Measurements from ENCODE around the gene AOPEP.
A peak's percentile ranks its signal among the peaks of the same experiment; 100 is the strongest.

AOPEP gene

DNA sequence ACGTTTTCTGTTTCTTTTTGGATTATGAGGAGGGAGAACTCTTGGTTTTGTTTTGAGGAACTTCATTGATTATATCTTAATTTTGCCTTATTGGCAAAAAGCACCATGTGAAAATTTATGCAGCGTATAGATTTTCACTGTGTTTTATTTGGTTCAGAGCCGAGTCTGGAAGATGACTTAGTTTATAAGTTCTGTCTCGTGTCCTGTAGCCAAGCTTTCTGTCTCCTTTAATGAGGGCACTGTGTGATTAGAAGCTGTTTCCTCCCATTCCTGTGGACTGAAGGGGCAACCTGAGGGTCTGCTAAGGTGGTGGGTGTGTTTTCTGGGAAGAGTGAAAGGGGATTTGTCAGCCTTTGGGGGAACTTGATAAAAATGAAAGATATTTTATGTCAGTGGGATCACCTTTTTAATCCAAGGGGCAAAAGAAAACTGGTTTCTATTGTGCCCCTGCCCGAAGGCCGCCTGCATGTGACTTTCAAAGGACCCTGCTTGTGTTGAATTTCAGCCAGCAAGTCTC lies 328.9 kb downstream of the AOPEP start:
- peaks cover 41% of the 10 kb centered on the region for H3K4me1 ChIP-seq (ENCODE audit: control insufficient read depth, insufficient read depth, low read length)
- POLR2A ChIA-PET = no interaction called here
- CTCF ChIA-PET = interaction anchor here (0.6 kb wide), 1 partner anchor 10 kb away, joined by 3 read pairs; no protein-coding TSS in a partner anchor
- H3K27ac ChIP-seq (ENCODE audit: extremely low read depth, low read depth, low read length) = peak overlapping the region; percentile 6; the same call in 1 of the 2 replicates
- H3K4me3 ChIP-seq (ENCODE audit: low read depth, low read length) = no peak overlapping the region
- H3K9me3 ChIP-seq (ENCODE audit: control insufficient read depth, insufficient read depth, low read depth, low read length) = no peaks in the 10 kb centered on the region
- peaks cover 0 to under 1% of the 10 kb centered on the region in 2 experiments; a peak in 1 of 3 replicates for H3K36me3 ChIP-seq (ENCODE audit: control insufficient read depth in 2 of 2, insufficient read depth in 1 of 2, low read length in 2 of 2)
- TF ChIP-seq, protein P1, sequence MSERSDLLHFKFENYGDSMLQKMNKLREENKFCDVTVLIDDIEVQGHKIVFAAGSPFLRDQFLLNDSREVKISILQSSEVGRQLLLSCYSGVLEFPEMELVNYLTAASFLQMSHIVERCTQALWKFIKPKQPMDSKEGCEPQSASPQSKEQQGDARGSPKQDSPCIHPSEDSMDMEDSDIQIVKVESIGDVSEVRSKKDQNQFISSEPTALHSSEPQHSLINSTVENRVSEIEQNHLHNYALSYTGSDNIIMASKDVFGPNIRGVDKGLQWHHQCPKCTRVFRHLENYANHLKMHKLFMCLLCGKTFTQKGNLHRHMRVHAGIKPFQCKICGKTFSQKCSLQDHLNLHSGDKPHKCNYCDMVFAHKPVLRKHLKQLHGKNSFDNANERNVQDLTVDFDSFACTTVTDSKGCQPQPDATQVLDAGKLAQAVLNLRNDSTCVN (tag by site-specific recombination; optimal IDR thresholded peaks at IDR 0.05) = no peak
- TF ChIP-seq ZNF18 (tag by site-specific recombination; IDR thresholded peaks at IDR 0.05) (no peak), OVOL3 (tag by site-specific recombination; IDR thresholded peaks at IDR 0.05) (no peak), KLF16 (tag by site-specific recombination; IDR thresholded peaks at IDR 0.05) (no peak), ZNF146 (tag by site-specific recombination; IDR thresholded peaks at IDR 0.05) (no peak), TCF7L2 (IDR thresholded peaks at IDR 0.05; ENCODE audit: borderline replicate concordance, low read depth, low read length) (no peak), ZNF701 (tag by site-specific recombination; IDR thresholded peaks at IDR 0.05) (no peak), ZSCAN16 (tag by site-specific recombination; IDR thresholded peaks at IDR 0.05) (no peak), ATF2 (tag by site-specific recombination; IDR thresholded peaks at IDR 0.05; ENCODE audit: low read depth) (no peak), ZNF274 (IDR thresholded peaks at IDR 0.05; ENCODE audit: low read length) (no peak), ZNF274 (tag by site-specific recombination; IDR thresholded peaks at IDR 0.05; ENCODE audit: borderline replicate concordance) (no peak), IKZF3 (tag by site-specific recombination; IDR thresholded peaks at IDR 0.05) (no peak), ZNF747 (tag by site-specific recombination; IDR thresholded peaks at IDR 0.05) (no peak), ZBTB7A (tag by site-specific recombination; IDR thresholded peaks at IDR 0.05; ENCODE audit: low read depth) (no peak)
- TF ChIP-seq, protein P2, sequence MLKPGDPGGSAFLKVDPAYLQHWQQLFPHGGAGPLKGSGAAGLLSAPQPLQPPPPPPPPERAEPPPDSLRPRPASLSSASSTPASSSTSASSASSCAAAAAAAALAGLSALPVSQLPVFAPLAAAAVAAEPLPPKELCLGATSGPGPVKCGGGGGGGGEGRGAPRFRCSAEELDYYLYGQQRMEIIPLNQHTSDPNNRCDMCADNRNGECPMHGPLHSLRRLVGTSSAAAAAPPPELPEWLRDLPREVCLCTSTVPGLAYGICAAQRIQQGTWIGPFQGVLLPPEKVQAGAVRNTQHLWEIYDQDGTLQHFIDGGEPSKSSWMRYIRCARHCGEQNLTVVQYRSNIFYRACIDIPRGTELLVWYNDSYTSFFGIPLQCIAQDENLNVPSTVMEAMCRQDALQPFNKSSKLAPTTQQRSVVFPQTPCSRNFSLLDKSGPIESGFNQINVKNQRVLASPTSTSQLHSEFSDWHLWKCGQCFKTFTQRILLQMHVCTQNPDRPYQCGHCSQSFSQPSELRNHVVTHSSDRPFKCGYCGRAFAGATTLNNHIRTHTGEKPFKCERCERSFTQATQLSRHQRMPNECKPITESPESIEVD (tag by site-specific recombination; IDR thresholded peaks at IDR 0.05) = 0 out of 2 replicates have a peak, but pooled peaks have one; percentile 1
- TF ChIP-seq, protein P3, sequence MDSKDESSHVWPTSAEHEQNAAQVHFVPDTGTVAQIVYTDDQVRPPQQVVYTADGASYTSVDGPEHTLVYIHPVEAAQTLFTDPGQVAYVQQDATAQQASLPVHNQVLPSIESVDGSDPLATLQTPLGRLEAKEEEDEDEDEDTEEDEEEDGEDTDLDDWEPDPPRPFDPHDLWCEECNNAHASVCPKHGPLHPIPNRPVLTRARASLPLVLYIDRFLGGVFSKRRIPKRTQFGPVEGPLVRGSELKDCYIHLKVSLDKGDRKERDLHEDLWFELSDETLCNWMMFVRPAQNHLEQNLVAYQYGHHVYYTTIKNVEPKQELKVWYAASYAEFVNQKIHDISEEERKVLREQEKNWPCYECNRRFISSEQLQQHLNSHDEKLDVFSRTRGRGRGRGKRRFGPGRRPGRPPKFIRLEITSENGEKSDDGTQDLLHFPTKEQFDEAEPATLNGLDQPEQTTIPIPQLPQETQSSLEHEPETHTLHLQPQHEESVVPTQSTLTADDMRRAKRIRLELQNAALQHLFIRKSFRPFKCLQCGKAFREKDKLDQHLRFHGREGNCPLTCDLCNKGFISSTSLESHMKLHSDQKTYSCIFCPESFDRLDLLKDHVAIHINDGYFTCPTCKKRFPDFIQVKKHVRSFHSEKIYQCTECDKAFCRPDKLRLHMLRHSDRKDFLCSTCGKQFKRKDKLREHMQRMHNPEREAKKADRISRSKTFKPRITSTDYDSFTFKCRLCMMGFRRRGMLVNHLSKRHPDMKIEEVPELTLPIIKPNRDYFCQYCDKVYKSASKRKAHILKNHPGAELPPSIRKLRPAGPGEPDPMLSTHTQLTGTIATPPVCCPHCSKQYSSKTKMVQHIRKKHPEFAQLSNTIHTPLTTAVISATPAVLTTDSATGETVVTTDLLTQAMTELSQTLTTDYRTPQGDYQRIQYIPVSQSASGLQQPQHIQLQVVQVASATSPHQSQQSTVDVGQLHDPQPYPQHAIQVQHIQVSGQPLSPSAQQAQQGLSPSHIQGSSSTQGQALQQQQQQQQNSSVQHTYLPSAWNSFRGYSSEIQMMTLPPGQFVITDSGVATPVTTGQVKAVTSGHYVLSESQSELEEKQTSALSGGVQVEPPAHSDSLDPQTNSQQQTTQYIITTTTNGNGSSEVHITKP (tag by site-specific recombination; IDR thresholded peaks at IDR 0.05) = peak; percentile 52; the same call in 1 of the 2 replicates
- TF ChIP-seq, protein P4, sequence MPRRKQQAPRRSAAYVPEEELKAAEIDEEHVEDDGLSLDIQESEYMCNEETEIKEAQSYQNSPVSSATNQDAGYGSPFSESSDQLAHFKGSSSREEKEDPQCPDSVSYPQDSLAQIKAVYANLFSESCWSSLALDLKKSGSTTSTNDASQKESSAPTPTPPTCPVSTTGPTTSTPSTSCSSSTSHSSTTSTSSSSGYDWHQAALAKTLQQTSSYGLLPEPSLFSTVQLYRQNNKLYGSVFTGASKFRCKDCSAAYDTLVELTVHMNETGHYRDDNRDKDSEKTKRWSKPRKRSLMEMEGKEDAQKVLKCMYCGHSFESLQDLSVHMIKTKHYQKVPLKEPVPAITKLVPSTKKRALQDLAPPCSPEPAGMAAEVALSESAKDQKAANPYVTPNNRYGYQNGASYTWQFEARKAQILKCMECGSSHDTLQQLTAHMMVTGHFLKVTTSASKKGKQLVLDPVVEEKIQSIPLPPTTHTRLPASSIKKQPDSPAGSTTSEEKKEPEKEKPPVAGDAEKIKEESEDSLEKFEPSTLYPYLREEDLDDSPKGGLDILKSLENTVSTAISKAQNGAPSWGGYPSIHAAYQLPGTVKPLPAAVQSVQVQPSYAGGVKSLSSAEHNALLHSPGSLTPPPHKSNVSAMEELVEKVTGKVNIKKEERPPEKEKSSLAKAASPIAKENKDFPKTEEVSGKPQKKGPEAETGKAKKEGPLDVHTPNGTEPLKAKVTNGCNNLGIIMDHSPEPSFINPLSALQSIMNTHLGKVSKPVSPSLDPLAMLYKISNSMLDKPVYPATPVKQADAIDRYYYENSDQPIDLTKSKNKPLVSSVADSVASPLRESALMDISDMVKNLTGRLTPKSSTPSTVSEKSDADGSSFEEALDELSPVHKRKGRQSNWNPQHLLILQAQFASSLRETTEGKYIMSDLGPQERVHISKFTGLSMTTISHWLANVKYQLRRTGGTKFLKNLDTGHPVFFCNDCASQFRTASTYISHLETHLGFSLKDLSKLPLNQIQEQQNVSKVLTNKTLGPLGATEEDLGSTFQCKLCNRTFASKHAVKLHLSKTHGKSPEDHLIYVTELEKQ (tag by site-specific recombination; IDR thresholded peaks at IDR 0.05; ENCODE audit: borderline replicate concordance) = no peak
- TF ChIP-seq, protein P5, sequence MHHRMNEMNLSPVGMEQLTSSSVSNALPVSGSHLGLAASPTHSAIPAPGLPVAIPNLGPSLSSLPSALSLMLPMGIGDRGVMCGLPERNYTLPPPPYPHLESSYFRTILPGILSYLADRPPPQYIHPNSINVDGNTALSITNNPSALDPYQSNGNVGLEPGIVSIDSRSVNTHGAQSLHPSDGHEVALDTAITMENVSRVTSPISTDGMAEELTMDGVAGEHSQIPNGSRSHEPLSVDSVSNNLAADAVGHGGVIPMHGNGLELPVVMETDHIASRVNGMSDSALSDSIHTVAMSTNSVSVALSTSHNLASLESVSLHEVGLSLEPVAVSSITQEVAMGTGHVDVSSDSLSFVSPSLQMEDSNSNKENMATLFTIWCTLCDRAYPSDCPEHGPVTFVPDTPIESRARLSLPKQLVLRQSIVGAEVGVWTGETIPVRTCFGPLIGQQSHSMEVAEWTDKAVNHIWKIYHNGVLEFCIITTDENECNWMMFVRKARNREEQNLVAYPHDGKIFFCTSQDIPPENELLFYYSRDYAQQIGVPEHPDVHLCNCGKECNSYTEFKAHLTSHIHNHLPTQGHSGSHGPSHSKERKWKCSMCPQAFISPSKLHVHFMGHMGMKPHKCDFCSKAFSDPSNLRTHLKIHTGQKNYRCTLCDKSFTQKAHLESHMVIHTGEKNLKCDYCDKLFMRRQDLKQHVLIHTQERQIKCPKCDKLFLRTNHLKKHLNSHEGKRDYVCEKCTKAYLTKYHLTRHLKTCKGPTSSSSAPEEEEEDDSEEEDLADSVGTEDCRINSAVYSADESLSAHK (tag by site-specific recombination; IDR thresholded peaks at IDR 0.05) = peak; percentile 43; the same call in 1 of the 2 replicates
- TF ChIP-seq, protein P6, sequence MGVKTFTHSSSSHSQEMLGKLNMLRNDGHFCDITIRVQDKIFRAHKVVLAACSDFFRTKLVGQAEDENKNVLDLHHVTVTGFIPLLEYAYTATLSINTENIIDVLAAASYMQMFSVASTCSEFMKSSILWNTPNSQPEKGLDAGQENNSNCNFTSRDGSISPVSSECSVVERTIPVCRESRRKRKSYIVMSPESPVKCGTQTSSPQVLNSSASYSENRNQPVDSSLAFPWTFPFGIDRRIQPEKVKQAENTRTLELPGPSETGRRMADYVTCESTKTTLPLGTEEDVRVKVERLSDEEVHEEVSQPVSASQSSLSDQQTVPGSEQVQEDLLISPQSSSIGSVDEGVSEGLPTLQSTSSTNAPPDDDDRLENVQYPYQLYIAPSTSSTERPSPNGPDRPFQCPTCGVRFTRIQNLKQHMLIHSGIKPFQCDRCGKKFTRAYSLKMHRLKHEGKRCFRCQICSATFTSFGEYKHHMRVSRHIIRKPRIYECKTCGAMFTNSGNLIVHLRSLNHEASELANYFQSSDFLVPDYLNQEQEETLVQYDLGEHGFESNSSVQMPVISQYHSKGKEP (tag by site-specific recombination; IDR thresholded peaks at IDR 0.05) = no peak

Measured in HEK293 (cell line).